GM12864 (cell line): Measurements from ENCODE around the gene MALAT1.

Experiments
- DNase-seq: peaks from one replicate; pipeline ENCODE4 v3.0.0-alpha.2; 2011; ENCODE audit warnings: low read depth
- H3K4me3 ChIP-seq: 2 replicates; pipeline ENCODE4 v1.5.1; 2011; ENCODE audit warnings: mild to moderate bottlenecking, low read depth, low read length, control low read depth
- TF ChIP-seq, protein P1 (sequence below): IDR thresholded peaks from 2 replicates; pipeline ENCODE4 v1.5.1; 2011; ENCODE audit warnings: low read depth, mild to moderate bottlenecking, moderate library complexity, low read length, control low read depth, inconsistent platforms; ENCODE audit errors: missing control alignments

The MALAT1 gene

DNA sequence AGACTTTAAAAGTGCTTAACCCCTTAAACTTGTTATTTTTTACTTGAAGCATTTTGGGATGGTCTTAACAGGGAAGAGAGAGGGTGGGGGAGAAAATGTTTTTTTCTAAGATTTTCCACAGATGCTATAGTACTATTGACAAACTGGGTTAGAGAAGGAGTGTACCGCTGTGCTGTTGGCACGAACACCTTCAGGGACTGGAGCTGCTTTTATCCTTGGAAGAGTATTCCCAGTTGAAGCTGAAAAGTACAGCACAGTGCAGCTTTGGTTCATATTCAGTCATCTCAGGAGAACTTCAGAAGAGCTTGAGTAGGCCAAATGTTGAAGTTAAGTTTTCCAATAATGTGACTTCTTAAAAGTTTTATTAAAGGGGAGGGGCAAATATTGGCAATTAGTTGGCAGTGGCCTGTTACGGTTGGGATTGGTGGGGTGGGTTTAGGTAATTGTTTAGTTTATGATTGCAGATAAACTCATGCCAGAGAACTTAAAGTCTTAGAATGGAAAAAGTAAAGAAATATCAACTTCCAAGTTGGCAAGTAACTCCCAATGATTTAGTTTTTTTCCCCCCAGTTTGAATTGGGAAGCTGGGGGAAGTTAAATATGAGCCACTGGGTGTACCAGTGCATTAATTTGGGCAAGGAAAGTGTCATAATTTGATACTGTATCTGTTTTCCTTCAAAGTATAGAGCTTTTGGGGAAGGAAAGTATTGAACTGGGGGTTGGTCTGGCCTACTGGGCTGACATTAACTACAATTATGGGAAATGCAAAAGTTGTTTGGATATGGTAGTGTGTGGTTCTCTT, 2.8 kb downstream of the MALAT1 start:
- peak overlapping the region; percentile 71 for H3K4me3 ChIP-seq
- no peak for DNase-seq
- TF ChIP-seq, protein P1, sequence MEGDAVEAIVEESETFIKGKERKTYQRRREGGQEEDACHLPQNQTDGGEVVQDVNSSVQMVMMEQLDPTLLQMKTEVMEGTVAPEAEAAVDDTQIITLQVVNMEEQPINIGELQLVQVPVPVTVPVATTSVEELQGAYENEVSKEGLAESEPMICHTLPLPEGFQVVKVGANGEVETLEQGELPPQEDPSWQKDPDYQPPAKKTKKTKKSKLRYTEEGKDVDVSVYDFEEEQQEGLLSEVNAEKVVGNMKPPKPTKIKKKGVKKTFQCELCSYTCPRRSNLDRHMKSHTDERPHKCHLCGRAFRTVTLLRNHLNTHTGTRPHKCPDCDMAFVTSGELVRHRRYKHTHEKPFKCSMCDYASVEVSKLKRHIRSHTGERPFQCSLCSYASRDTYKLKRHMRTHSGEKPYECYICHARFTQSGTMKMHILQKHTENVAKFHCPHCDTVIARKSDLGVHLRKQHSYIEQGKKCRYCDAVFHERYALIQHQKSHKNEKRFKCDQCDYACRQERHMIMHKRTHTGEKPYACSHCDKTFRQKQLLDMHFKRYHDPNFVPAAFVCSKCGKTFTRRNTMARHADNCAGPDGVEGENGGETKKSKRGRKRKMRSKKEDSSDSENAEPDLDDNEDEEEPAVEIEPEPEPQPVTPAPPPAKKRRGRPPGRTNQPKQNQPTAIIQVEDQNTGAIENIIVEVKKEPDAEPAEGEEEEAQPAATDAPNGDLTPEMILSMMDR = no peak

DNA sequence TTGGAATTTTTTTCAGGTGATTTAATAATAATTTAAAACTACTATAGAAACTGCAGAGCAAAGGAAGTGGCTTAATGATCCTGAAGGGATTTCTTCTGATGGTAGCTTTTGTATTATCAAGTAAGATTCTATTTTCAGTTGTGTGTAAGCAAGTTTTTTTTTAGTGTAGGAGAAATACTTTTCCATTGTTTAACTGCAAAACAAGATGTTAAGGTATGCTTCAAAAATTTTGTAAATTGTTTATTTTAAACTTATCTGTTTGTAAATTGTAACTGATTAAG, 3.4 kb downstream of the MALAT1 start:
- TF ChIP-seq, protein P1 = no peak
- DNase-seq = no peak
- H3K4me3 ChIP-seq = peak overlapping the region; percentile 71

DNA sequence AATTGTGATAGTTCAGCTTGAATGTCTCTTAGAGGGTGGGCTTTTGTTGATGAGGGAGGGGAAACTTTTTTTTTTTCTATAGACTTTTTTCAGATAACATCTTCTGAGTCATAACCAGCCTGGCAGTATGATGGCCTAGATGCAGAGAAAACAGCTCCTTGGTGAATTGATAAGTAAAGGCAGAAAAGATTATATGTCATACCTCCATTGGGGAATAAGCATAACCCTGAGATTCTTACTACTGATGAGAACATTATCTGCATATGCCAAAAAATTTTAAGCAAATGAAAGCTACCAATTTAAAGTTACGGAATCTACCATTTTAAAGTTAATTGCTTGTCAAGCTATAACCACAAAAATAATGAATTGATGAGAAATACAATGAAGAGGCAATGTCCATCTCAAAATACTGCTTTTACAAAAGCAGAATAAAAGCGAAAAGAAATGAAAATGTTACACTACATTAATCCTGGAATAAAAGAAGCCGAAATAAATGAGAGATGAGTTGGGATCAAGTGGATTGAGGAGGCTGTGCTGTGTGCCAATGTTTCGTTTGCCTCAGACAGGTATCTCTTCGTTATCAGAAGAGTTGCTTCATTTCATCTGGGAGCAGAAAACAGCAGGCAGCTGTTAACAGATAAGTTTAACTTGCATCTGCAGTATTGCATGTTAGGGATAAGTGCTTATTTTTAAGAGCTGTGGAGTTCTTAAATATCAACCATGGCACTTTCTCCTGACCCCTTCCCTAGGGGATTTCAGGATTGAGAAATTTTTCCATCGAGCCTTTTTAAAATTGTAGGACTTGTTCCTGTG, 3.9 kb downstream of the MALAT1 start:
- TF ChIP-seq, protein P1 = no peak
- no peak for DNase-seq
- H3K4me3 ChIP-seq = peak overlapping the region; percentile 71

DNA sequence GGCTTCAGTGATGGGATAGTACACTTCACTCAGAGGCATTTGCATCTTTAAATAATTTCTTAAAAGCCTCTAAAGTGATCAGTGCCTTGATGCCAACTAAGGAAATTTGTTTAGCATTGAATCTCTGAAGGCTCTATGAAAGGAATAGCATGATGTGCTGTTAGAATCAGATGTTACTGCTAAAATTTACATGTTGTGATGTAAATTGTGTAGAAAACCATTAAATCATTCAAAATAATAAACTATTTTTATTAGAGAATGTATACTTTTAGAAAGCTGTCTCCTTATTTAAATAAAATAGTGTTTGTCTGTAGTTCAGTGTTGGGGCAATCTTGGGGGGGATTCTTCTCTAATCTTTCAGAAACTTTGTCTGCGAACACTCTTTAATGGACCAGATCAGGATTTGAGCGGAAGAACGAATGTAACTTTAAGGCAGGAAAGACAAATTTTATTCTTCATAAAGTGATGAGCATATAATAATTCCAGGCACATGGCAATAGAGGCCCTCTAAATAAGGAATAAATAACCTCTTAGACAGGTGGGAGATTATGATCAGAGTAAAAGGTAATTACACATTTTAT, 4.6 kb downstream of the MALAT1 start:
- no peak for DNase-seq
- TF ChIP-seq, protein P1 = no peak
- H3K4me3 ChIP-seq = peak overlapping the region; percentile 71

DNA sequence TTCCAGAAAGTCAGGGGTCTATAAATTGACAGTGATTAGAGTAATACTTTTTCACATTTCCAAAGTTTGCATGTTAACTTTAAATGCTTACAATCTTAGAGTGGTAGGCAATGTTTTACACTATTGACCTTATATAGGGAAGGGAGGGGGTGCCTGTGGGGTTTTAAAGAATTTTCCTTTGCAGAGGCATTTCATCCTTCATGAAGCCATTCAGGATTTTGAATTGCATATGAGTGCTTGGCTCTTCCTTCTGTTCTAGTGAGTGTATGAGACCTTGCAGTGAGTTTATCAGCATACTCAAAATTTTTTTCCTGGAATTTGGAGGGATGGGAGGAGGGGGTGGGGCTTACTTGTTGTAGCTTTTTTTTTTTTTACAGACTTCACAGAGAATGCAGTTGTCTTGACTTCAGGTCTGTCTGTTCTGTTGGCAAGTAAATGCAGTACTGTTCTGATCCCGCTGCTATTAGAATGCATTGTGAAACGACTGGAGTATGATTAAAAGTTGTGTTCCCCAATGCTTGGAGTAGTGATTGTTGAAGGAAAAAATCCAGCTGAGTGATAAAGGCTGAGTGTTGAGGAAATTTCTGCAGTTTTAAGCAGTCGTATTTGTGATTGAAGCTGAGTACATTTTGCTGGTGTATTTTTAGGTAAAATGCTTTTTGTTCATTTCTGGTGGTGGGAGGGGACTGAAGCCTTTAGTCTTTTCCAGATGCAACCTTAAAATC, 5.3 kb downstream of the MALAT1 start:
- no peak for DNase-seq
- H3K4me3 ChIP-seq = peak overlapping the region; percentile 71
- TF ChIP-seq, protein P1 = no peak

DNA sequence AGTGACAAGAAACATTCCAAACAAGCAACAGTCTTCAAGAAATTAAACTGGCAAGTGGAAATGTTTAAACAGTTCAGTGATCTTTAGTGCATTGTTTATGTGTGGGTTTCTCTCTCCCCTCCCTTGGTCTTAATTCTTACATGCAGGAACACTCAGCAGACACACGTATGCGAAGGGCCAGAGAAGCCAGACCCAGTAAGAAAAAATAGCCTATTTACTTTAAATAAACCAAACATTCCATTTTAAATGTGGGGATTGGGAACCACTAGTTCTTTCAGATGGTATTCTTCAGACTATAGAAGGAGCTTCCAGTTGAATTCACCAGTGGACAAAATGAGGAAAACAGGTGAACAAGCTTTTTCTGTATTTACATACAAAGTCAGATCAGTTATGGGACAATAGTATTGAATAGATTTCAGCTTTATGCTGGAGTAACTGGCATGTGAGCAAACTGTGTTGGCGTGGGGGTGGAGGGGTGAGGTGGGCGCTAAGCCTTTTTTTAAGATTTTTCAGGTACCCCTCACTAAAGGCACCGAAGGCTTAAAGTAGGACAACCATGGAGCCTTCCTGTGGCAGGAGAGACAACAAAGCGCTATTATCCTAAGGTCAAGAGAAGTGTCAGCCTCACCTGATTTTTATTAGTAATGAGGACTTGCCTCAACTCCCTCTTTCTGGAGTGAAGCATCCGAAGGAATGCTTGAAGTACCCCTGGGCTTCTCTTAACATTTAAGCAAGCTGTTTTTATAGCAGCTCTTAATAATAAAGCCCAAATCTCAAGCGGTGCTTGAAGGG, 6.0 kb downstream of the MALAT1 start:
- TF ChIP-seq, protein P1 = no peak
- H3K4me3 ChIP-seq = peak overlapping the region; percentile 71
- DNase-seq = no peak
